Suppressor macrophage treated with lipopolysaccharide for 1 hour (primary cell): Measurements from ENCODE around the gene RBMXL3.

ENCODE experiments used
- DNase-seq, 3 donors: peaks; one replicate each; pipeline ENCODE4 v3.0.0-alpha.2; 2020 to 2022

The RBMXL3 gene

DNA sequence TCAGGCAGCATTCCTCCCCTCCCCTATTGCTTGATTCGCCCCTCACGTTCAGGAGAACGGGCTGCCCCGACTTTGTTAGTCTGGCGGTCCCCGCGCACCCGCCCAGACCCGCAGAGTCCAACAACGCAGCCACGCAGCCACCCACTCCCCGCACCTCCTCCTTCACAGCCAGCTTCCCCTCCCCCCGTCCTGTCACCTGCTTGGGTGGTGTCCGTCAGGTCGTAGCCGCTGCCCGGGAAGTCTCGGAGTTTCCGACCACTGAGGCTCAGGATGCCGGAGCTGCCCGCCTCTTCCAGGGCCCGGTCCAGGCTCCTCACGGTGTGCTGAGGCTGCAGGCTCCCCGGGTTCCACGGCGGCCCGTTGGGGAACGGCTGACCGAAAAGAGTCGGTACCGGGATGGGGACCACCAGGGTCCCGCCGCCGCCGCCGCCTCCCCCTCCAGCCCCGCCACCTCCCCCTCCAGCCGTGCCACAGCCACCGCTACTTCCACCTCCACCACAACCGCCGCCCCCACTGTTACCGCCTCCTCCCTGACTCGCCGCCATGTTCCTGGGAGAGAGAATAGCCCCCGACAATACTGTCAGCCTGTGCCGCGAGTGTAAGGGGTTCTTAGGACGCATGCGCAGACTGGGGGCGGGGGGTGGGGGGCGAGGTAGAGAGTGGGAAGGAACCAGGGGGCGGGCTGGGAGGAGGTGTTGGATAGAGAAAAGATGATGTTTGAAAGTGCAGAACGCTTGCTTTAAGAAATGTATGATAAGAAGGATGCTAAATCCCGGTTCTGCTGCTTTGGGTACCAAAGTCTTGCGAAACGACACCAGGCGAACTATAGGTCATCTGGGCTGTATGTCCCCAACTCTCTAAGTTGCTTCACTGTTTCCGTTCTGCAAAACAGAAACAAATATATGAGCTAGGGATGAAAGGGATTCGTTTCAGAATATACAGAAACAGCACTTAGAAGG is 44.6 kb downstream of the RBMXL3 start, which contains the start of gene LRCH2:
Gene LRCH2 (minus strand): TSS at position 600 of the 959 bp plus-strand sequence. CDS start 55 bp downstream, at position 545.
- no peak for DNase-seq

GRCh38 chrX:115234461-115234860 is 45.3 kb downstream of the RBMXL3 start:
- no peak for DNase-seq

- no peak for DNase-seq
Observed at GRCh38 chrX:115236560-115236959, 47.4 kb downstream of the RBMXL3 start.

DNA sequence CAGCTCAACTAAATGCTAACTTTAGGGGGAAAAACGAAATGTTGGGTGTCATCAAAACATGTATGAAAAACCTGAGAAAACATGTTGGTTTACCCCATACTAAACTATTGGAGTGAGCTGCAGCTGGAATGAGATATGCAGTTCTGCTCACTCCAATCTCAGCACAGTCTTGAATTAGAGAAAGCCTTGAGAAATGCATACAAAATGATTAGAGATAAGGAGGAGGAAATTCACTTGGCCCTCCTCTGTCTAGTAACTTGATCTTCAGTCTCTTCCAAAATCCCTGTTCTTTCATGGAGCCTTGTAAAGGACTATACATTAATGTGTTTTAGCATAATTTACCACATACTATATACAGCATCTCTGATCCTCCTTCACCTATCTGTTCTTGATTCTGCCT is 47.8 kb downstream of the RBMXL3 start:
- DNase-seq: no peak
